ENCODE data around the gene ZNF576. TPM values are rescaled to one million over a fixed set of nuclear protein-coding genes. Genes with fewer than 3 reads are reported as not detected.

ZNF576 gene
- total and polyA plus RNA-seq, 4 donors = 11.4 to 15.7 (median 13.3) TPM

DNA sequence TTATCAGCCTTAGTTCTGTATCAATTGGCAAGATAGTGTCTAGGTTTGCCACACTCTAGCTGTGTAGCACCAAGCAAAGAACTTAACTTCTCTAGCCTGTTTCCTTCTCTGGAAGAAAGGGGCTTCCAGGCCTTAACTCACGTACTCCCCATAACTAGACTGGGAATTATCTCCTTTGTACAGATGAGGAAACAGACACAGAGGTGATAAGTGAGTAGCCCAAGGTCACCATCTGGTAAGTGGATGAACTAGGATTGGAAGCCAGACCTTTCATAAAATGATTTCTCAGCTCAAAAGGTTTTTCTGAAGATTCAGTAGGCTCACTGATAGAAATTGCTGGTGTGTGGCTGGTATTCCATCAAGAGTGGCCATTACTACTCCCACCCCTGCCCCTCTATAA is 19.9 kb downstream of the ZNF576 start:
- no peaks in the 10 kb centered on the region for H3K27me3 ChIP-seq (ENCODE audit: control insufficient read depth in 1 of 2, insufficient read depth in 2 of 2, low read length in 1 of 2)
- peaks cover 0 to 2% of the 10 kb centered on the region in 2 donors for H3K36me3 ChIP-seq (ENCODE audit: control insufficient read depth in 1 of 2, insufficient read depth in 2 of 2, low read length in 1 of 2)
- H3K27ac ChIP-seq (ENCODE audit: low read depth in 1 of 2, low read length in 2 of 2) = no peak overlapping the region
- DNase-seq (no peak), ATAC-seq (ENCODE audit: low FRiP score) (no peak)
- no peaks in the 10 kb centered on the region for H3K4me1 ChIP-seq (ENCODE audit: control insufficient read depth in 1 of 2, insufficient read depth in 2 of 2, low read length in 2 of 2)
- no peaks in the 10 kb centered on the region for H3K9me3 ChIP-seq (ENCODE audit: control insufficient read depth, low read length)
- WGBS, 2 donors = 79% methylated on average over 1 of the region's 1 CpG
- intact Hi-C loops (cut with DNase I) = no loop called here
- H3K4me3 ChIP-seq (ENCODE audit: low read length in 2 of 2) = no peak overlapping the region

- ATAC-seq (ENCODE audit: low FRiP score) = no peak
- WGBS, 2 donors = 89 to 92% methylated on average over 6 of the region's 6 CpGs
- no peaks in the 10 kb centered on the region for H3K4me1 ChIP-seq (ENCODE audit: control insufficient read depth in 1 of 2, insufficient read depth in 2 of 2, low read length in 2 of 2)
These were observed 20.6 kb downstream of the ZNF576 start for GRCh38 chr19:43616954-43617353.

GRCh38 chr19:43618921-43619261 is 22.5 kb downstream of the ZNF576 start:
- H3K4me3 ChIP-seq (ENCODE audit: low read length in 2 of 2) = peak overlapping the region; percentile 43 to 52
- H3K27me3 ChIP-seq (ENCODE audit: control insufficient read depth in 1 of 2, insufficient read depth in 2 of 2, low read length in 1 of 2) = no peaks in the 10 kb centered on the region
- no peaks in the 10 kb centered on the region for H3K9me3 ChIP-seq (ENCODE audit: control insufficient read depth, low read length)
- WGBS, 2 donors = 0 to 1% methylated on average over 14 of the region's 14 CpGs
- H3K27ac ChIP-seq (ENCODE audit: low read depth in 1 of 2, low read length in 2 of 2) = peak overlapping the region in 1 of 2 donors; percentile 69
- no peaks in the 10 kb centered on the region for H3K36me3 ChIP-seq (ENCODE audit: control insufficient read depth in 1 of 2, insufficient read depth in 2 of 2, low read length in 1 of 2)
- DNase-seq (no peak), ATAC-seq (ENCODE audit: low FRiP score) (peak; percentile 1)
- intact Hi-C loops (cut with DNase I) = loop anchor here in 1 of 2 donors (2.0 kb wide), 1 partner anchor 48 kb away; no protein-coding TSS in a partner anchor
- no peaks in the 10 kb centered on the region for H3K4me1 ChIP-seq (ENCODE audit: control insufficient read depth in 1 of 2, insufficient read depth in 2 of 2, low read length in 2 of 2)

More at GRCh38 chr19:43616954-43617353, 20.6 kb downstream of the ZNF576 start:
- Histone ChIP-seq H3K36me3 (ENCODE audit: control insufficient read depth in 1 of 2, insufficient read depth in 2 of 2, low read length in 1 of 2) (peaks cover 0 to 2% of the 10 kb centered on the region in 2 donors), H3K9me3 (ENCODE audit: control insufficient read depth, low read length) (no peaks in the 10 kb centered on the region), H3K27me3 (ENCODE audit: control insufficient read depth in 1 of 2, insufficient read depth in 2 of 2, low read length in 1 of 2) (no peaks in the 10 kb centered on the region), H3K4me3 (ENCODE audit: low read length in 2 of 2) (no peak overlapping the region), H3K27ac (ENCODE audit: low read depth in 1 of 2, low read length in 2 of 2) (no peak overlapping the region)
- no peak for DNase-seq
- intact Hi-C loops (cut with DNase I) = no loop called here

- ATAC-seq (ENCODE audit: low FRiP score) (peak; percentile 93), DNase-seq (peak; percentile 92 to 94)
- Histone ChIP-seq H3K27me3 (ENCODE audit: control insufficient read depth in 1 of 2, insufficient read depth in 2 of 2, low read length in 1 of 2) (no peaks in the 10 kb centered on the region), H3K36me3 (ENCODE audit: control insufficient read depth in 1 of 2, insufficient read depth in 2 of 2, low read length in 1 of 2) (no peaks in the 10 kb centered on the region), H3K9me3 (ENCODE audit: control insufficient read depth, low read length) (no peaks in the 10 kb centered on the region), H3K4me3 (ENCODE audit: low read length in 2 of 2) (peak within 1 kb of the TSS; percentile 43 to 52), H3K27ac (ENCODE audit: low read depth in 1 of 2, low read length in 2 of 2) (peak within 1 kb of the TSS; percentile 1 to 69), H3K4me1 (ENCODE audit: control insufficient read depth in 1 of 2, insufficient read depth in 2 of 2, low read length in 2 of 2) (no peaks in the 10 kb centered on the region)
- intact Hi-C loops (cut with DNase I) = loop anchor here in 1 of 2 donors (2.0 kb wide), 1 partner anchor 47 kb away; no protein-coding TSS in a partner anchor
- WGBS, 2 donors = 0% methylated on average over 63 to 81 of the region's 81 CpGs
These were observed 23.1 kb downstream of the ZNF576 start, which contains the start of gene ZNF428 for GRCh38 chr19:43619262-43620060. Gene ZNF428 (minus strand): TSS chr19:43619629. CDS start chr19:43614304, 5,325 bp downstream.

DNA sequence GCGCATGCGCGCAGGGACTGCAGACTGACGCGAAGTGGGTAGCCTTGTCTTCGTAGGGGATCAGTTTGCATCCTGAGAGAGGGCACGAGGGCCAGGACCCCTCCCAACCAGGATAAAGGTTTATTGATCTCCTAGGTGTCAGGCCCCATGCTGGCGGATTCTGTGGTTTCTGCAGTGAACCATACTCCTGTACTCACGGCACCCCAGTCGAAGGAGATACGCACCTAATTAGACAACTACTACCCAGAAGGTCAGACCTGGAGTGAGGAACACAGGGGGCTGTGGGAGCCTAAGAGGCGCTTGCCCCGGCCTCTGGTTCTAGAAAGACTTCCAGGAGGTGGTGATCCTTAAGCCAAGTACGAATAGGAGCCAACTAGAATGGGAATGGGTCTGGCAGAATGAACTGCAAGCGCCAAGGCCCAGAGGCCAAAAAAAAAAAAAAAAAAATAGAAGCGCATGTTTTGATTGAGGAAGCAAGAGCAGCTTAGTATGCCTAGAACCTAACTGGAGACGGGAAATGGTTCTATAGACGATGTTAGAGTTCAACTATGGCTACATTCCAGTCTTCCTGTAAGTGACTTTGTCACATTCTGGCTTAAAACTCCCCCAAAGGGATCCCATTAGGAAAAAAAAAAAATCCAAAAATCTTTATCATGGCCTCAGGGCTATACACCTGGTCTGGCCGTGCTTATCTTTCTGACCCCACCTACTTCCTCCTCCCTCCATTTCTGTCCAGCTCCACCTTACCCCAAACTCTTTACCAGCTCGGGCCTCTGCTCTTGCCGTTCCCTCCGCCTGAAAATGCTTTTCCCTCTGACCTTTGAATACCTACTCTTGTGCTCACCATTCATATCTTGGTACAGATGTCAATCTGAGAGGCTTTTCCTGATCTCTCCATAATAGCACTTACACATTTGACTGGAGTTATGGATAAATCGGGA is 23.9 kb downstream of the ZNF576 start:
- H3K4me3 ChIP-seq (ENCODE audit: low read length in 2 of 2) = peak overlapping the region; percentile 43 to 52
- 29 to 30% methylated on average over 23 of the region's 23 CpGs for WGBS, 2 donors
- ATAC-seq (ENCODE audit: low FRiP score) = peak; percentile 1

GRCh38 chr19:43622070-43622469 is 25.7 kb downstream of the ZNF576 start:
- H3K9me3 ChIP-seq (ENCODE audit: control insufficient read depth, low read length) = no peaks in the 10 kb centered on the region
- no peaks in the 10 kb centered on the region for H3K27me3 ChIP-seq (ENCODE audit: control insufficient read depth in 1 of 2, insufficient read depth in 2 of 2, low read length in 1 of 2)
- H3K27ac ChIP-seq (ENCODE audit: low read depth in 1 of 2, low read length in 2 of 2) = no peak overlapping the region
- ATAC-seq (ENCODE audit: low FRiP score) (no peak), DNase-seq (no peak)
- intact Hi-C loops (cut with DNase I) = no loop called here
- 53 to 55% methylated on average over 4 of the region's 4 CpGs for WGBS, 2 donors
- H3K4me1 ChIP-seq (ENCODE audit: control insufficient read depth in 1 of 2, insufficient read depth in 2 of 2, low read length in 2 of 2) = no peaks in the 10 kb centered on the region
- no peak overlapping the region for H3K4me3 ChIP-seq (ENCODE audit: low read length in 2 of 2)
- no peaks in the 10 kb centered on the region for H3K36me3 ChIP-seq (ENCODE audit: control insufficient read depth in 1 of 2, insufficient read depth in 2 of 2, low read length in 1 of 2)

More for the DNA sequence above, 23.9 kb downstream of the ZNF576 start:
- Histone ChIP-seq H3K27ac (ENCODE audit: low read depth in 1 of 2, low read length in 2 of 2) (peak overlapping the region in 1 of 2 donors; percentile 69), H3K9me3 (ENCODE audit: control insufficient read depth, low read length) (no peaks in the 10 kb centered on the region), H3K4me1 (ENCODE audit: control insufficient read depth in 1 of 2, insufficient read depth in 2 of 2, low read length in 2 of 2) (no peaks in the 10 kb centered on the region), H3K36me3 (ENCODE audit: control insufficient read depth in 1 of 2, insufficient read depth in 2 of 2, low read length in 1 of 2) (no peaks in the 10 kb centered on the region), H3K27me3 (ENCODE audit: control insufficient read depth in 1 of 2, insufficient read depth in 2 of 2, low read length in 1 of 2) (no peaks in the 10 kb centered on the region)
- peak; percentile 89 to 95 for DNase-seq
- intact Hi-C loops (cut with DNase I) = no loop called here

DNA sequence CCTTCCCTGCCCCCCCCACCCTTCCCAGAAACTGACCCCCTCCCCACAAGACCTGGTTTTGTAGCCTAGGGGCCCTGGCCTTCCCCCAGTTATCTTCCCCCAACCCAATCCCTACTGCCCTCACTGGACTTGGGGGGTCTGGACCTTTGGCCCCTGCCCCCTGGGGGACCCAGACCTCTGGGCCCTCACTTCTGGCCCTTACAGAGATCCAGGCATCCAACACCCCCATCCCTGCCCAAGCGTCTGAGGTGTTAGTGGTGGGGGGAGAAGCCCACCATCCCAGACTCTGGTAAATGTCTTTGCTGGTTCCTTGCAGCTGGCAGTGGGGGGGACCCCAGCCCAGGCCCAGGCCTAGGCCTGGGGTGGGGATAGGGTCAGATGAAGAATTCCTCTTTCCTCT is 26.6 kb downstream of the ZNF576 start:
- no peak overlapping the region for H3K4me3 ChIP-seq (ENCODE audit: low read length in 2 of 2)
- ATAC-seq (ENCODE audit: low FRiP score) = no peak
- DNase-seq = no peak
- 79 to 86% methylated on average over 1 of the region's 1 CpG for WGBS, 2 donors
- intact Hi-C loops (cut with DNase I) = no loop called here
- H3K36me3 ChIP-seq (ENCODE audit: control insufficient read depth in 1 of 2, insufficient read depth in 2 of 2, low read length in 1 of 2) = no peaks in the 10 kb centered on the region
- no peaks in the 10 kb centered on the region for H3K27me3 ChIP-seq (ENCODE audit: control insufficient read depth in 1 of 2, insufficient read depth in 2 of 2, low read length in 1 of 2)
- H3K27ac ChIP-seq (ENCODE audit: low read depth in 1 of 2, low read length in 2 of 2) = no peak overlapping the region
- H3K9me3 ChIP-seq (ENCODE audit: control insufficient read depth, low read length) = no peaks in the 10 kb centered on the region
- H3K4me1 ChIP-seq (ENCODE audit: control insufficient read depth in 1 of 2, insufficient read depth in 2 of 2, low read length in 2 of 2) = no peaks in the 10 kb centered on the region

GRCh38 chr19:43623889-43624670 is 27.7 kb downstream of the ZNF576 start:
- no peaks in the 10 kb centered on the region for H3K4me1 ChIP-seq (ENCODE audit: control insufficient read depth in 1 of 2, insufficient read depth in 2 of 2, low read length in 2 of 2)
- no peak overlapping the region for H3K4me3 ChIP-seq (ENCODE audit: low read length in 2 of 2)
- no peak overlapping the region for H3K27ac ChIP-seq (ENCODE audit: low read depth in 1 of 2, low read length in 2 of 2)
- H3K36me3 ChIP-seq (ENCODE audit: control insufficient read depth in 1 of 2, insufficient read depth in 2 of 2, low read length in 1 of 2) = no peaks in the 10 kb centered on the region
- intact Hi-C loops (cut with DNase I) = no loop called here
- 75 to 81% methylated on average over 35 of the region's 35 CpGs for WGBS, 2 donors
- H3K9me3 ChIP-seq (ENCODE audit: control insufficient read depth, low read length) = no peaks in the 10 kb centered on the region
- DNase-seq (no peak), ATAC-seq (ENCODE audit: low FRiP score) (no peak)
- no peaks in the 10 kb centered on the region for H3K27me3 ChIP-seq (ENCODE audit: control insufficient read depth in 1 of 2, insufficient read depth in 2 of 2, low read length in 1 of 2)
